Activated T-helper 1 cell treated with anti-CD3 and anti-CD28 coated beads, Interleukin-2, amount 50 U/mL, for 16 hours (primary cell): ENCODE data around the gene DSE.

Source experiments
- DNase-seq, 2 donors: peaks; one replicate each; pipeline ENCODE4 v3.0.0-alpha.2; 2020; ENCODE audit warnings: low read depth in 1 of 2, low spot score in 1 of 2

The DSE gene

DNA sequence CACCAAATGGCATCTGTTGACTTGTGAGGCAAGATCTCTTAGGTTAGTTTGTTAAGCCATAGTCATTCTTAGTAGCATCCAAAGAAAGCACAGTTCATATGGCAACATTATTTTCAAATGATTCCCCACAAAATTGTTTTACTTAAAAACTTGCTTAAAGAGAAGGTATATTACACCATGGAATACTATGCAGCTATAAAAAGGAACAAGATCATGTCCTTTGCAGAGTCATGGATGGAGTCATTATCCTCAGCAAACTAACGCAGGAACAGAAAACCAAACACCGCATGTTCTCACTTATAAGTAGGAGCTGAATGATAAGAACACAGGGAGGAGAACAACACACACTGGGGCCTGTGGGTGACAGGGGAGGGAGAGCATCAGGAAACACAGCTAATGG, 10.9 kb upstream of the DSE start:
- no peak for DNase-seq

- DNase-seq, result no peak
Observed at GRCh38 chr6:116362276-116362675, 8.5 kb upstream of the DSE start.

DNA sequence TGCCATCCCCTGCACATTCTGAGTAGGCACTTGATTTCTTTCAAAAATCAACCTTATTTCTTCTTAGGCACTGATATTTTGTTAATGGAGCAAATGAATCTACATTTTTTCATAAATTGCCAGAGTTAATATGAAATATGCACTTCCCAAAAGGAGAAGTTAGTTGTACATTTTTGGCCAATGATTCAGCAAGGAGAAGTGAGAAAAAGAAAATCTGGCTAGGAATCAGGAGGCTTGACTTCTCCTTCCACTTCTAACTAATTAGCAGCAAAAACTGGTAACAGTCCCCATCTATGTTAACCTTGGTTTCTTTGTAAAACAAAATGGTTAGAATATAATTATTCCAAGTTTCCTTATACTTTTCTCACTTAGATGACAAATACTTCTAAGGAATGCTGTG, 7.0 kb upstream of the DSE start:
- DNase-seq, result no peak

GRCh38 chr6:116364321-116364720, 6.4 kb upstream of the DSE start:
- no peak for DNase-seq

- no peak for DNase-seq
Observed at GRCh38 chr6:116365743-116366142, 5.0 kb upstream of the DSE start.

DNA sequence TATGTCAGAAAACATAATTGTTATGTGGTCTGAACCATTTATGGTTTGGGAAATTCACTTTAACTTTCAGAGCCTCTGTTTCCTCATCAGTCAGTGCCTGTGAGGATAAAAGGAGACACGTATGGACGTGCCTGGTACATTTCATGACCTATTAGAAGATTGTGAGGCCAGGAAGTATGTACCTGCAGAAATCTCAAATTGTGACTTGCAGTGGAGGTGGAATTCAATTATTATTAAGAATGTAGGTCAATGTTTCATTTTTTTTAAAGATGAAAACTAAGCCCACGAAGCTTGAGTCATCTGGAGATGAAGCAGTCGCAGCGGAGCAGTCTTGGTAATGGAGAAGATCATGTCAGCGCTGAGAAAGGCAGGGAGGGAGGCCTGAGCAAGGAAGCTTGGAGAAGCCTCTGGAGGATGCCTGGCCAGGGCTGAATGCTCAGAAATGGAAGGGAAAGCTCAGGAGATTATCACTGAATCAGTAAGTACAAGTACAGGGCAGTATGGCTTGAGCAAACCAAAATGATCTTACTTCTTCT, 3.9 kb upstream of the DSE start:
- DNase-seq, result no peak

GRCh38 chr6:116369540-116369939, 1.2 kb upstream of the DSE start:
- DNase-seq, result no peak

DNA sequence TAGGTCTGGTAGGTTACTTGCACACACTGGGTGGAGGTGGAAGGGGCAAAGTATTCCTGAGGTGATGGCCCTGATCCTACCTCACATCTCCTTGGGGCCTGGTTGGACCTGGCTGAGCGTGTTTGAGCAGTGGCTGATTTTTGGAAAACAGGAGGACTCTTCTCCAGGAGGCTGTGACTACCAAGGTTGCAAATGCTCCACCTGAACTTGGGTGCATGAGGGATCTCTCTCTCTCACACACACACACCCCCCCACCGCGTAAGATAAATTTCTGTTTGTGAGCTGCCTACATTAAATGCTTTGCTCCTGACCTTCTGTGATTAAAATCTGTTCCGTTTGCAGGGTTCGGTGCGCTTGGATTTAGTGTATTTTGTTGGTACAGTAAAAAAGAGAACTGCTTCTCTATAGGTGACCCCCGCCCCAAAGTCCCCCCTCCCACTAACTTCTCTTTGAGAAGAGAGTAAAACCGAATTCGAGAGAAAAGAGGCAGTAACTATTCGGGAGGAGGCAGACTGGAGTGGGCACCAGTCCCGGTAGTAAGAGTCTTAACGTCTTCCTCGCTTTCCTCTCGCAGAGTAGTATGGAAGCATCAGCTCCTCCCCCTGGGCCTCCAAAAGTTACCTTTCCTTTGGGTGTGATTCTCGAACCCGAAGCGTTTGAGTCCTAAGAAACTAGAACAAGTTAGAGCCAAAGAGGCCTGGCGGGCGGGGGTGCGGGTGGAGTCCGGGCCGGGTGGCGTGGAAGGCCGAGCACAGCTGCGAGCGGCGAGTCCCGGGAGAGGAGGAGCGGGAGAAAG, 585 bp upstream of the DSE start:
- no peak for DNase-seq

DNA sequence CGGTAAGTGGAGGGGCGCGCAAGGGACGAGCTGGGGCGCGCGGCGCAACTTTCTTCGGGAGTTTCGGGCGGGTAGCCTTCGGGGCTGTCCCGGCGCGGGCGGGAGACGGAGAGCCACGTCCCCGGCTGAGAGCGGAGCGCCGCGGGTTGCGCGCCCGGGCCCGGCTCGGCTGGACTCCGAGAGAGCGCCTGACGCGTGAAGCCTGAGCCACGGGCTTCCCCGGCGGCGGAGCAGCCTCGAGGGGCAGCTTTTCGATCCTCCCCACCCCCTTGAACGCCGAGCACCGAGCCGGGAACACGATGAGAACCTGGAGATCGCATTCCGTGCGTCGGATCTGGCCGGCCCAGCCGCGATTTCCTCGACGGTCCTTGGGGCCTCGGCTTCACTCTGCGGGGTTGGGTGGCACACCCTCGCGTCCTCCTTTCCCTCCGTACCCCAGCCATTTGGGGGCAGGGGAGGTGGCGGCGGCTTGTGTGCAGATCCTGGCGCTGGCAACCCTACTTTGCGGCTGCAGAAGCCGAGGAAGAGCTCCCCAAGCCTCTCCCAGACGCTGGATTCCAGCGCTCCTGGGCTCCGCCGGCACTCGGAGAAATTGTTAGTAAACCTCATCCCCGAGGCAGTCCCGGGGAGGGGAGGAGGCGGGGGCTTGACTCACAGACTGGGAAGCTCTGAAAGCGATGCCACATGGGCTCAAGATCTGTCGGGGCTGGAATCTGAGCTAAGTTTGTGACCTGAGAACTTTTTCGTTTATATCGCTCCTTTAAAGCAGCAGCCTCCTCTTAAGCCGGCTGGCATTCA, 572 bp downstream of the DSE start:
- DNase-seq, result peak in 1 of 2 donors; percentile 13

DNA sequence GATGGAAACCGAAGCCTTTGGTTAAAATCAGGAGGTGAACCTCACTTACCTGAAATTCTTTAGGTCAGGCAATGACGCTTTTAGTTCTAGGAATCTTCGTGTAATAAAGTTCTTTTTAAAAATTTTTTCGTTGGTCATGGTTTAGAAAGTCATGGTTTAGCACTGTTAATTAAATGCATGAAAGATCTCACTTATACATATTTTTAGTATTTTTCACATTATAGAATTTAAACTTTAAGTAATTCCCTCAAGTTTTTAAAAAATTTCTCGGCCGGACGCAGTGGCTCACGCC, 1.1 kb downstream of the DSE start:
- DNase-seq, result no peak

DNA sequence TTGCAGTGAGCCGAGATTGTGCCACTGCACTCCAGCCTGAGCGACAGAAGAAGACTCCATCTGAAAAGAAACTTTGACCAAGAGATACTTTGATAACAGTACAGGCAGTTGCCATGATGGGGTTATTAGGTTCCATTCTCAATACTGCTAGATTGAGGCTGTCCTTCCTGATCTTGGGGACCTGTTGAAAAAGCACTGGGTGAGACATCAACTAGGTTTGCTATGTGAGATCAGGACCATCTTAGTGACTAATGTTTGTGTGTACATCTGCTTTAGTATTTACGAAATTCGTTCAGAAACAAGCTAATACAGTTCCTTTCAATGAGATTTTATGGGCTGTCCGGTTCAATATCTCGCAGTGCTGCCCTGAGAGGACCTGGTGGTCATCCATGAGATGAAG, 2.6 kb downstream of the DSE start:
- DNase-seq, result no peak

GRCh38 chr6:116373940-116374339, 3.2 kb downstream of the DSE start:
- no peak for DNase-seq

DNA sequence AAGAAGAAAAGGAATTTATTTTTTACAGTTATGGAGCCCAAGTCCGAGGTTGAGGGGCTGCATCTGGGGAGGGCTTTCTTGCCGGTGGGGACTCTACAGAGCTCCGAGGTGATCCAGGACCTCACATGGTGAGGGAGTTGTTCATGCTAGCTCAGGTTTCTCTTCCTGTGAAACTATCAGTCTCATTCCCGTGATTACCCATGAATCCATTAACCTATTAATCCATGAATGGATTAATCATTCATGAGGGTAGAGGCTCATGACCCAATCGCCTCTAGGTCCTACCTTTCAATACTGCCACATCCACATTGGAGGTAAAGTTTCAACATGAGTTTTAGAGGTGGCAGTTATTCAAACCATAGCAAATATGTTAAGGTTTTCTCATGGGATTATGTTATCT, 3.8 kb downstream of the DSE start:
- no peak for DNase-seq

GRCh38 chr6:116375262-116375661, 4.5 kb downstream of the DSE start:
- DNase-seq, result no peak

- DNase-seq, result no peak
Observed at GRCh38 chr6:116376149-116376548, 5.4 kb downstream of the DSE start.

GRCh38 chr6:116379764-116380163, 9.0 kb downstream of the DSE start:
- no peak for DNase-seq

DNA sequence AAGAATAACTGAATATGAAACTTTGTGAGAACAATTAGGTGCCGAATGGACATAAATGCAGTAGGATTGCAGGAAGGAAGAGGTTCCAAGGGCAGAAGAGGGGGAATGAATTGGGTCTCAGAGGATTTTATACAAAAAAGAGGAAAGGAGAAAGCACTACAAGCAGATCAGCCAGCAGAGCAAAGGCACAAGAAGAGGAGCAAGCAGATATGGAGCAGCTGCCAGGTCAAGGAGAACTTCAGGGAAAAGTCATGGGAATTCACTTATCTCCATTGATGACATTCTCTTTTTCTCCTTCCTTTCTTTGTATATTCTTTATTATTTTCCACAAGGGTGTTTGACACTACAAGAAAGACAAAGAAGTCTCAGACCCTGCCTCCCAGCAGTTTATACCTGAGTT, 9.6 kb downstream of the DSE start:
- DNase-seq, result no peak

GRCh38 chr6:116381000-116381399, 10.3 kb downstream of the DSE start:
- DNase-seq, result no peak

DNA sequence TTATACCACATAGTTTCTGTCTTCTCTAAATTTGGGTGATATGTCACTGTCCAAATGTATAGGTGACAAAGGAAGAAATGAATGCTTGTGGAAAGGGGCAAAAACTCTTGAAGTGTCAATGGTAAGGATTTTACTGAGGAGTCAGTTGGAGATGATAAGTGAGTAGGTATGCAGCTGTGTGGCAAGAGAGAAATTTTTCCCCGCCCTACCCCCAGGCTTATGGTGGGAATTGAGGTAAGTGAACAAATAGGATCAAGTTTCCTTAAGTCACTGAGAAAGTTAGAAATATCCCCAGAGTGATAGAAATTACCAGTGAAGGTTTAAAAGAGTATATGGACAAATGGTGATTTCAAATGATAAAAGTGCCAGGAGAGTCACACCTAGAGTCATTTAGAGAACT, 11.8 kb downstream of the DSE start:
- DNase-seq, result no peak

- no peak for DNase-seq
Observed at GRCh38 chr6:116384727-116385458, 14.1 kb downstream of the DSE start.

GRCh38 chr6:116385459-116385802, 14.7 kb downstream of the DSE start:
- DNase-seq, result no peak

GRCh38 chr6:116385921-116386320, 15.2 kb downstream of the DSE start:
- no peak for DNase-seq
